ENCODE measurements around the gene MRPS9.

The MRPS9 gene

GRCh38 chr2:105112345-105112744 is 74.5 kb downstream of the MRPS9 start:
- no peak for TF ChIP-seq CTCF (IDR thresholded peaks at IDR 0.05)

- TF ChIP-seq CTCF (IDR thresholded peaks at IDR 0.05): no peak
Observed at GRCh38 chr2:105113616-105114291, 75.9 kb downstream of the MRPS9 start.

GRCh38 chr2:105114551-105114950 is 76.7 kb downstream of the MRPS9 start:
- TF ChIP-seq CTCF (IDR thresholded peaks at IDR 0.05): peak; percentile 68

GRCh38 chr2:105116348-105116747 is 78.5 kb downstream of the MRPS9 start:
- no peak for TF ChIP-seq CTCF (IDR thresholded peaks at IDR 0.05)

- TF ChIP-seq CTCF (IDR thresholded peaks at IDR 0.05): no peak
Observed at GRCh38 chr2:105117565-105117964, 79.7 kb downstream of the MRPS9 start.

GRCh38 chr2:105118960-105119359 is 81.1 kb downstream of the MRPS9 start:
- no peak for TF ChIP-seq CTCF (IDR thresholded peaks at IDR 0.05)

GRCh38 chr2:105121434-105121833 is 83.6 kb downstream of the MRPS9 start:
- no peak for TF ChIP-seq CTCF (IDR thresholded peaks at IDR 0.05)

- TF ChIP-seq CTCF (IDR thresholded peaks at IDR 0.05): no peak
Observed at GRCh38 chr2:105125428-105125827, 87.6 kb downstream of the MRPS9 start.

Data from LNCAP (cell line).